Measurements from ENCODE around the gene DENND6A.

DENND6A gene

DNA sequence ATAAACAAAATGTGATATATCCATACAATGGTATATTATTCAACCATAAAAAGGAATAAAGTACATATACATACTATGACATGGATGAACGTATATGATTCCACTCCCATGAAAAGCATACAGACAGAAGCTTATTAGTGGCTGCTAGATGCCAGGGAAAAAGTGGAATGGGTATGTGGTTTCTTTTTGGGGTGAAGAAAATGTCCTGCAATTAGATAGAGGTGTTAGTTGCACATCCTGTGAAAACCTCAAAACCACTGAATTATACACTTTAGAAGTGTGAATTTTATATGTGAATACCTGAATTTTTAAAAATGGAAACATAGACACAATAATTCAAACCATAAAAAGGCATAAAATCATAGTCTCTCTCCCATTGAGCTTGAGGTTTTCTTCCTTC lies 11.2 kb downstream of the DENND6A start:
- intact Hi-C loops (cut with DNase I; ENCODE audit: low total_unique reads) = no loop called here
- H3K36me3 ChIP-seq = peaks cover 0 to 14% (median 4%) of the 10 kb centered on the region in 3 donors
- peaks cover 0 to 19% (median 3%) of the 10 kb centered on the region in 4 donors for H3K4me1 ChIP-seq
- no peaks in the 10 kb centered on the region for H3K9me3 ChIP-seq
- no peak overlapping the region for H3K4me3 ChIP-seq
- no peak for DNase-seq
- H3K27me3 ChIP-seq = no peaks in the 10 kb centered on the region
- H3K27ac ChIP-seq = no peak overlapping the region
- TF ChIP-seq, protein P1, sequence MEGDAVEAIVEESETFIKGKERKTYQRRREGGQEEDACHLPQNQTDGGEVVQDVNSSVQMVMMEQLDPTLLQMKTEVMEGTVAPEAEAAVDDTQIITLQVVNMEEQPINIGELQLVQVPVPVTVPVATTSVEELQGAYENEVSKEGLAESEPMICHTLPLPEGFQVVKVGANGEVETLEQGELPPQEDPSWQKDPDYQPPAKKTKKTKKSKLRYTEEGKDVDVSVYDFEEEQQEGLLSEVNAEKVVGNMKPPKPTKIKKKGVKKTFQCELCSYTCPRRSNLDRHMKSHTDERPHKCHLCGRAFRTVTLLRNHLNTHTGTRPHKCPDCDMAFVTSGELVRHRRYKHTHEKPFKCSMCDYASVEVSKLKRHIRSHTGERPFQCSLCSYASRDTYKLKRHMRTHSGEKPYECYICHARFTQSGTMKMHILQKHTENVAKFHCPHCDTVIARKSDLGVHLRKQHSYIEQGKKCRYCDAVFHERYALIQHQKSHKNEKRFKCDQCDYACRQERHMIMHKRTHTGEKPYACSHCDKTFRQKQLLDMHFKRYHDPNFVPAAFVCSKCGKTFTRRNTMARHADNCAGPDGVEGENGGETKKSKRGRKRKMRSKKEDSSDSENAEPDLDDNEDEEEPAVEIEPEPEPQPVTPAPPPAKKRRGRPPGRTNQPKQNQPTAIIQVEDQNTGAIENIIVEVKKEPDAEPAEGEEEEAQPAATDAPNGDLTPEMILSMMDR (IDR thresholded peaks at IDR 0.05) = no peak

DNA sequence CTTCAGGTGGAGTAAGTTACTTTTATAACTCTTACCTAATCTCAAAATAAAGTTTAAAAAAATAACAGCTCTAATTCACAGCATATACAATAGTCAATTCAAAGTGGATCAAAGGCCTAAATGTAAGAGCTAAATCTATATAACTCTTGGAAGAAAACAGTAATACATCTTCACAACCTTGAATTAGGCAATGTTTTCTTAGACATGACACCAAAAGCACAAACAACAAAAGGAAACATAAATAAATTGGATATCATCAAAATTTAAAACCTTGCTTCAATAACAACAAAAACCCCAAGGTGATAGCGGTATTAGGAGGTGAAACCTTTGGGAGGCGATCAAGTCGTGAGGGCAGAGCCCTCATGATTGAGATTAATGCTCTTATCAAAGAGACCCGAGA lies 12.8 kb downstream of the DENND6A start:
- DNase-seq = no peak
- no peaks in the 10 kb centered on the region for H3K27me3 ChIP-seq
- TF ChIP-seq, protein P1 (IDR thresholded peaks at IDR 0.05) = no peak
- intact Hi-C loops (cut with DNase I; ENCODE audit: low total_unique reads) = no loop called here
- H3K9me3 ChIP-seq = no peaks in the 10 kb centered on the region
- H3K4me1 ChIP-seq = peaks cover 0 to 18% (median 3%) of the 10 kb centered on the region in 4 donors
- H3K27ac ChIP-seq = no peak overlapping the region
- peaks cover 0 to 14% (median 4%) of the 10 kb centered on the region in 3 donors for H3K36me3 ChIP-seq
- H3K4me3 ChIP-seq = no peak overlapping the region

DNA sequence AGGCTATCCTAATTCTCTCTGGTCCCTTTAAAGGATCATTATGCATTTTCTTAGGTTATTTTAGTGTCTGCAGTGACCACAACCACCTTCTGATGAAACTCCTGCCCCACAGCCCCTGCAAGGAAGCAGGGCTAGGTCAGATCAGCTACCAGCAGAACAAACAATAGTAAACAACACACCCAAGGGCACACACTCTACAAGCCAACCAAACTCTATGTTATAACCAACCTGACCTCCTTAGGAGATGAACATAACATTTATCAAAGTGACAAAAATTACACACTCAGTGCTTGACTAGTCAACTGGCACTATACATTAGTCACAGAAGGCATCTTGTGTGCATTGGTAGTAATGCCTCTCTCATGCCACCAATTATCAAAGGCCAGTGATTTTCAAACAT lies 17.3 kb downstream of the DENND6A start:
- TF ChIP-seq, protein P1 (IDR thresholded peaks at IDR 0.05) = no peak
- no peak overlapping the region for H3K27ac ChIP-seq
- peaks cover 2 to 10% (median 5%) of the 10 kb centered on the region in 3 donors for H3K36me3 ChIP-seq
- H3K27me3 ChIP-seq = no peaks in the 10 kb centered on the region
- peaks cover 0 to 31% (median 5%) of the 10 kb centered on the region in 4 donors for H3K4me1 ChIP-seq
- intact Hi-C loops (cut with DNase I; ENCODE audit: low total_unique reads) = no loop called here
- no peak overlapping the region for H3K4me3 ChIP-seq
- H3K9me3 ChIP-seq = no peaks in the 10 kb centered on the region
- DNase-seq = no peak

DNA sequence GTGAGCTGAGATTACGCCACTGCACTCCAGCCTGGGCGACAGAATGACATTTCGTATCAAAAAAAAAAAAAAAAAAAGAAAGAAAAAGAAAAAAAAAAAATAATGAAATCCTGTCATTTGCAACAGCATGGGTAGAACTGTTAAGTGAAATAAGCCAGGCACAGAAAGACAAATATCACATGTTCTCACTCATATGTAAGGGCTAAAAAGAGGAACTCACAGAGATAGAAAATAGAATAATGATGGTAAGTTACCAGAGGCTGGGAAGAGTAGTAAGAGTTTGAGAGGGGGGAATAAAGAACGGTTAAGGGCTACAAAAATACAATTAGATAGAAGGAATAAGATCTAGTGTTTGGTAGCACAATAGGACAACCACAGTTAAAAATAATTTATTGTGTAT lies 19.7 kb downstream of the DENND6A start:
- intact Hi-C loops (cut with DNase I; ENCODE audit: low total_unique reads) = no loop called here
- DNase-seq = no peak
- Histone ChIP-seq H3K27ac (no peak overlapping the region), H3K27me3 (no peaks in the 10 kb centered on the region), H3K36me3 (peaks cover 5 to 14% (median 13%) of the 10 kb centered on the region in 3 donors), H3K4me3 (no peak overlapping the region), H3K9me3 (no peaks in the 10 kb centered on the region), H3K4me1 (peaks cover 0 to 18% (median 3%) of the 10 kb centered on the region in 4 donors)
- TF ChIP-seq, protein P1 (IDR thresholded peaks at IDR 0.05) = no peak

DNA sequence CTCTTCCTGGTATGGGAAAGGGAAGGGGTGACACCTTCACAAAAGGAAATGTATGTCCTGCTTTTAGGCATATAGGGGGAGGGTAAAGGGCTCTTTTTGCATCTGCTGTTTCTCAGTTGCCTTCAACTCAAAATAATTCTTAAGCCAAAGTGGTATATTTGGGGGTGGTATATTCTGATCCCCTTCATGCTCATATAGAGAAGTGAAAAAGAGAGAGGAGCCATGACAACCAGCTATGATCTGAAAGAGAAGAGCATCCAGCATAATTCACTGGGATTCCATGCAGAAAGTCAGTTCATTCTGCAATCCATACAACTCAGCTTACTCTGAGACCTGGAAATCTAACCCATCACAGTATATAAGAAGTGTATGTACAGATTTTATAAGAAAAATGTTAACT lies 22.3 kb downstream of the DENND6A start:
- Histone ChIP-seq H3K4me1 (peaks cover 0 to 18% (median 3%) of the 10 kb centered on the region in 4 donors), H3K27ac (no peak overlapping the region), H3K4me3 (no peak overlapping the region)

More for the DNA sequence above, 22.3 kb downstream of the DENND6A start:
- intact Hi-C loops (cut with DNase I; ENCODE audit: low total_unique reads) = no loop called here
- no peak for DNase-seq
- Histone ChIP-seq H3K9me3 (no peaks in the 10 kb centered on the region), H3K27me3 (no peaks in the 10 kb centered on the region), H3K36me3 (peaks cover 6 to 22% (median 17%) of the 10 kb centered on the region in 3 donors)
- TF ChIP-seq, protein P1 (IDR thresholded peaks at IDR 0.05) = no peak
